WI38 (cell line): ENCODE results near the gene RNH1.

Experiments used
- H3K4me3 ChIP-seq: 2 replicates; pipeline ENCODE4 v1.5.1; 2011; ENCODE audit warnings: low read depth, mild to moderate bottlenecking, control low read depth, low read length
- TF ChIP-seq, protein P1 (sequence below): IDR thresholded peaks from 2 replicates; pipeline ENCODE4 v1.5.1; 2012; ENCODE audit warnings: low read depth, mild to moderate bottlenecking, control low read depth, low read length

The RNH1 gene

DNA sequence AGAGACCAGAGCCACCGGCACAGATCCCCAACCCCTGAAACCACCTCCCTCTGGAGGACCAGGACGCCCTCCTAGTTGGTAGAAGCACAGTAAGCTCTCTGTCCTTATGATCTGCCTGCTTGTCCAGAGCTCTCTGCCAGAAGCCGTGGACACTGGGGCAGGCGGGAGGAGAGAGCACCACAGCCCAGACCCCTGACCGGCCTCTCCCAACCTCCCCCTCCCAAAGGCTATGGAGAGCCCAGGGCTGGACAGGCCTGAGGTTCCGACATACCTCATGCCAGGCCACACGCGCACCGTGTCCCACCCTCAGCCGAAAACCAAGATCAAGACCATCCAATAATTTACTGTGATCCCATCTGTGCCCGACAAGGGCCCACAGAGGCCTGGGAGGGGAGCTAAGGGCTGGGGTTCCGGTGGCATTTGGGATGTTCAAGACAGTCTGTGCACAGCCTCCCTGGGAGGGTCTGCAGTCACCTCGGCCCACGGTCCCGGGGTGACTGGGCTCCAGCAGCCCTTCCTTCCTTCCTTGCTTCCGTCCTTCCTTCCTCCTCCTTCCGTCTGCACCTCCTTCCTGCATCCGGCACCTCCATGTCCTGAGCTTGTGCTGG is 25.0 kb upstream of the RNH1 start:
- no peak overlapping the region for H3K4me3 ChIP-seq
- TF ChIP-seq, protein P1, sequence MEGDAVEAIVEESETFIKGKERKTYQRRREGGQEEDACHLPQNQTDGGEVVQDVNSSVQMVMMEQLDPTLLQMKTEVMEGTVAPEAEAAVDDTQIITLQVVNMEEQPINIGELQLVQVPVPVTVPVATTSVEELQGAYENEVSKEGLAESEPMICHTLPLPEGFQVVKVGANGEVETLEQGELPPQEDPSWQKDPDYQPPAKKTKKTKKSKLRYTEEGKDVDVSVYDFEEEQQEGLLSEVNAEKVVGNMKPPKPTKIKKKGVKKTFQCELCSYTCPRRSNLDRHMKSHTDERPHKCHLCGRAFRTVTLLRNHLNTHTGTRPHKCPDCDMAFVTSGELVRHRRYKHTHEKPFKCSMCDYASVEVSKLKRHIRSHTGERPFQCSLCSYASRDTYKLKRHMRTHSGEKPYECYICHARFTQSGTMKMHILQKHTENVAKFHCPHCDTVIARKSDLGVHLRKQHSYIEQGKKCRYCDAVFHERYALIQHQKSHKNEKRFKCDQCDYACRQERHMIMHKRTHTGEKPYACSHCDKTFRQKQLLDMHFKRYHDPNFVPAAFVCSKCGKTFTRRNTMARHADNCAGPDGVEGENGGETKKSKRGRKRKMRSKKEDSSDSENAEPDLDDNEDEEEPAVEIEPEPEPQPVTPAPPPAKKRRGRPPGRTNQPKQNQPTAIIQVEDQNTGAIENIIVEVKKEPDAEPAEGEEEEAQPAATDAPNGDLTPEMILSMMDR: no peak

DNA sequence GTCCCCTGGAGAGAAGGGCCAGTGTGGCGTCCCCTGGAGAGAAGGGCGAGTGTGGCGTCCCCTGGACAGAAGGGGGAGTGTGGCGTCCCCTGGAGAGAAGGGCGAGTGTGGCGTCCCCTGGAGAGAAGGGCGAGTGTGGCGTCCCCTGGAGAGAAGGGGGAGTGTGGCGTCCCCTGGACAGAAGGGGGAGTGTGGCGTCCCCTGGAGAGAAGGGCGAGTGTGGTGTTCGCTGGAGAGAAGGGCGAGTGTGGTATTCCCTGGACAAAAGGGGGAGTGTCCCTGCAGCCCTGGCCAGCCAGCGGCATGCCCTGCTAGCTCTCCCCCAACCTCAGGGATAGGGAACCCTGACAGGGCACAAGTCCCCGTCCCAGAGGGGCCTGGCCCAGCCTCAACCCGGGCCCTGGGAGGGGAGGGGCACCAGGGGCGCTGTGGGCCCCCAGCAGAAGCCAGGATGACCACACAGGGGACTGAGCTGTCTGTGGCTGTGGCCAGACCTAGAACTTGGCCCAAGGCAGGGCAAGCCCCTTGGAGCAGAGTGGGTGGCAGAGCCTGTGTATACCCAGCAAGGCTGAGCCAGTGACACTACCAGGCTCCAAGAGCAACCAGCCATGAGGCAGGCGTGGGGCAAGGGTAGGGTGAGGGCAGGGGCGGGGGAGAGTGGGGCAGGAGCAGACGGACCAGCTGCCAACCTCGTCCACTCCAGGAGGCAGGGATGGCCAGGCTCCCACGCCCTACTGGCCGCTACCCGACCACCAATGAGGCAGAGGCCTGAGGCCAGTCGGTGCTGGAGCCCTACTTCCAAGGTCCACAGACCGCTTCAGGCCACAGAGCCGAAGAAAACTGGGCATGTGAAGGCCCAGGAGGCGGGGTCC is 24.2 kb upstream of the RNH1 start:
- no peak overlapping the region for H3K4me3 ChIP-seq
- TF ChIP-seq, protein P1: no peak

DNA sequence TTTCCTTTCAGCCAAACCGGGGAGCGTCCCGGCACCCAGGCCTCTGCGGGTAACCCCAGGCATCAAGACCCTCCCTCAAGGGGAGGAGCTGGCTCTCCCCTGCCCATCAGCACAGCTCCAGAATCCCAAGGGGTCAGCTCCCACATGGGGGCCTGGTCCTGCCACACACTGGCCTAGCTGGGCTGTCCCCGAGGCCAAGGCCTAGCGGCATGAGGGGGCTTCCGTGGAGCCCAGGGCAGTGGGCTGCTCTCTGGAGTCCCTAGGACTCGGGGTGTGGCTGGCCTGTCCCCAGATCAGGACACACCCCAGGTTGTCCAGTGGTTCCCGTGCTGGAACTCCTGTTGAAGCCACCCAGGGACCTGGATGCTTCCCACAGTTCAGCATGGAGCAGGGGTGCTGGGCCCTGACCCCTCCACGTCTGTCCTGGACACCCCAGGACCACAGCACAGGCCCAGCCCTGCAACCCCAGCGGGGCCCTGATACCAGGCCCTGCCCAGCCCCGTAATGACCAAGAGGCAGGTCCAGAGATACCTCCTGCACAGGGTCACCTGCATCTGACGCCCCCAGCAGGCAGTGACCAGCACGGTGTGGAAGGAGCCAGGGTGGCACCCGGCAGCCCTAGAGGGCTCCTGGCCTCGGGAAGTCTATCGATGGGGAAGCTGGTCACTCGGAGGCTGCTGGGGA is 22.8 kb upstream of the RNH1 start:
- H3K4me3 ChIP-seq: no peak overlapping the region
- TF ChIP-seq, protein P1: no peak

DNA sequence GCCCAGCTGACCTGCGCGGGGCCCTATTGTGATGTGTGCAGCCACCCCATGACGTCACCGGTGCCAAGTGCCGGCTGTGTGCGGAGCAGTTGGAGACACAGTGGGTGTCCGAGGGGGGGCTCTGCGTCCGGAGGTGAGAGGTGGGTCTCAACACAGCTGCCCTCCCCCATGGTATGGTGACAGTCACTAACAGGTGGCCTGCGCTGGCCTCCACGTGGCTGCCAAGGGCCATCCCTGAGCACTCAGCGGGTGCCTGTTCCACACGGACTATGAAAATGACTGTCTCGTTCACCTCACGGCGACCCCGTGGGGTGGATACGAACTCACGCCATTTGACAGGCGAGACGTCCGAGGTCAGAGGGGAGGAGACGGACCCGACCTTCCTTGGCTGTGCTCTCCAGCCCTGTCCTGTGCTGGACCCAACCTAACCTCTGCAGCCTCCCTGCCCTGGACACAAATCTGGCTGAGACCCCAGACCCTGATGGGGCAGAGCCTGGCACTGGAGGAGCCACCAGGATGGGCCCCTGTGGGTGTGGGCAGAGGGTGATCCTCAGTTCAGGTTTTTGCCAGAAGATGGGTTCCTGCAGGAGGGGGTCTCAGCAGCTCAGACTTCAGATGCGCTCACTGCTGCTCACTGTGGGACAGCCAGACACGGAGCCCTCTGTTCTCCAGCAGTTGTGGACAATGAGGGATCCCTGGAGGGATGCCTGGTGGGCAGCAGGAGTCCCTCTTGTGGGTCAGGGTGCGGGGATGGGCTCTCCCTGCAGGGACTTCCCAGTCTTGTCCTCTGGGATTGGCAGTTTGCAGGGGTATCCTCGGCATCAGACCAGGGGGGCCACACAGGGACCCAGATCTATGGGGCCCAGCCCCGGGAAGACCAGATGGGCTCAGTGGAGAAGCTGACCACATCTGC is 22.0 kb upstream of the RNH1 start:
- H3K4me3 ChIP-seq: no peak overlapping the region
- TF ChIP-seq, protein P1: no peak

DNA sequence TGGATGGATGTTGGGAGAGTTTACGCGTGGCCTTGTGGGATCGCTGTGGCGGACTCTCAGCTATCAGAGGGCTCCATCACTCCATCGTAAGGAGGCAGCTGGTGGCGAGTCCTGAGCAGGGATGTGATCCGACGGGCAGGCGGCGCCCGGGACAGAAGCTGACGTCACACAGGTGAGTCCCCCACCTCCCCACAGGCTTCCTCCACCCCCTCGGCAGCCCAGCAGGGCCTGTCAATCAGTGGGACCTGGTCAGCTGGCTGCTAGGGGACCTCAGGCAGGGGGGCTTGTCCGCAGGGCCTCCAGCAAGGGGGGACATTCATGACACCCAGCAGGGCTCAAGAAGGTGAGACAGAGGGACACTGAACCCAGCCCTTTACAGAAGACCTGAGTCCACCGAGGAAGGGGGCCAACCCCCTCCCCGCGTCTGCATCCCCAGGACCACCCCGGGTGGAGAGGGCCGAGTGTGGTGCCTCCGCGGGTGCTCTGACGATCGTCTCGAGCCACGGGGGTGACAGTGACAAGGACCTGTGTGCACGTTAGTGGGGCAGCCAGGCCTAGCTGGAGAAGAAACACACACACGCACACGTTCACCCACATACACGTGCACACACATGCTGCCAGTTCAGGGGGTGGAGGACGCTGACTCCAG is 21.2 kb upstream of the RNH1 start:
- H3K4me3 ChIP-seq: no peak overlapping the region
- TF ChIP-seq, protein P1: no peak

DNA sequence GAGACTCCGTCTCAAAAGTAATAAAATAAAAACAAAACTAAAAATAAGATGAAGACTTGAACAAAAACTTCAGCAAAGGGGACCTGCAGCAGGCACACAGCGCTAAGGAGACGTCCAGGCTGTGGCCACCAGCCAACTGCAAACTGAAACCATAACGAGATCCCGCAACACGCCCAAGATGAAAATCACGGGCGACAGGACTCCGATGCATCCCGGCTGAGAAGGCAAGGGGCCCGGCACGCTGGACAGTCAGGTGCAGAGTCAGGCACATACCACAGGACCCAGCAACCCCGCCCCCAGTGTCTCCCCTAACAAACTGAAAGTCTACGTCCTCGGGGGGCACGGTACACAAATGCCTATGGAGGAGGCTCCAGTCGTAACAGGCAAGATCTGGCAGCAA is 19.1 kb upstream of the RNH1 start:
- TF ChIP-seq, protein P1: no peak
- H3K4me3 ChIP-seq: no peak overlapping the region
